ENCODE data around the gene TPPP2.

Gene TPPP2

DNA sequence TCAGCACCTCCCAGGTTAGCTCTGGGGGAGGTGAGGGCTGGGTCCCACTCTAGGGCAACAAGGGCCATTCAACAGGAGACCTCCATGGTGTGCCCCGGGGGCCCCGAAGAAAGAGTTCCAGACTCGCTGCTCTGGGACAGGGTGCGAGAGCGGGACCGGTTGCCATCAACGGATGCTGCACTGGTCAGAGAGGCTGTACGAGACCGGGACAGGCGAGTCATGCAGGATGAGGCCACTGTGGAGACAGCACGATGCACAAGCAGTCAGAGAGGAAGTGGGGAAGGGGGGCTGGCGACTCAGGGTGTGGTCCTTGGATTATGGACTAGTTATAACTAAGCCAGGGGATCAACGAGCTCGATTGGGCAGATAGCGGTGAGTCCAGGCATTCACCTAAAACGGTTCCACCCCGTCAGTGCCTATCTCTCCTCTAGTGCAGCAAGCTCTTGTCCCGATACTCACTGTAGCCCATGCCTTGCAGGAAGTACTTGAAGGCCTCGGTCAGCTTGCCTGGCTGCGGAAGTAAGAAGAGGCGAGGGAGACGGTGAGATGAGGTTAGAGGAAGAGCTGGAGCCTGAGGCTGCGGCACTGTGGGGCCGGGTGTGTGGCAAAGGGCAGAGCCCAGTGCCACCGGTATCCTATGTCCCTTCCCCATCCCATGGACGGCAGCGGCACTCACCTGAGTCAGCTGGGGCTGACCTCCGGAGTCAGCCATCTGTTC lies 12.3 kb upstream of the TPPP2 start:
- no peak for DNase-seq

DNA sequence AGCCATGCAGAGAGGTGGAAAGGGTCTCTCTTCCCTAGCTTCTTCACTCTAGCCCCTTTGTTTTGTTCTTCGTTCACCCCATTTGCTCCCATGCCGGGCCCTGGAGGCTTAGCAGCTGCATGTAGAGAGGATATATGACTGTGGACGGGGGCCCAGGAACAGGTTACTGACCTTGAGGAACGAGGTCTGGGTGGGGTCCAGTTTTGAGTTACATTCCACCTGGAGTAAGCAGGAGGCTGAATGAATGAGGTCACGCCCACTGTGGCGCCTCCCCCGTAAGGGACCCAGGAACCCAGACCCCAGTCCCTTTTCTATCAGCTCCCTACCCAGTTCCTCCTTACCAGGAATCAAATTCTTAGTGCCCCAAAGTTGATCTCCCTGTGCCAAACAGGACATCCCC lies 11.7 kb upstream of the TPPP2 start:
- no peak for DNase-seq

DNA sequence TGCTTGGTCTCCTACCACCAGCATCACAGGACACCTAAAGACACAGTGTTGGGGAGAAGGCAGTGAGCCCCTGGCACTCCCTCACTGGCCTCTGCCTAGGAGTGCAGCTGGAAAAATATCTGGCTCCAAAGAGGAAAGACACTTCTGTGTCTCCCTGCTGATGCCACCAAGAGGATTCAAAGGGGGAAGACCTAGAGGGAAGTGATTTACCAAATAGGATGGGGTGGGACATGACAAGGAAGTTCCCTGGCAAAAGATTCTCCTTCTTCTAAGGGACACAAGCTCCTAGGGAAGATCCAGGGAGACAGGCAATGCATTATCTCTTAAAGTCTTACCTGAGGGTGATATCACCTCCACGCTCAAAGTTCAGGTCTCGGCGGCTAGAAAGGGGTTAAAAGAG lies 11.2 kb upstream of the TPPP2 start:
- no peak for DNase-seq

DNA sequence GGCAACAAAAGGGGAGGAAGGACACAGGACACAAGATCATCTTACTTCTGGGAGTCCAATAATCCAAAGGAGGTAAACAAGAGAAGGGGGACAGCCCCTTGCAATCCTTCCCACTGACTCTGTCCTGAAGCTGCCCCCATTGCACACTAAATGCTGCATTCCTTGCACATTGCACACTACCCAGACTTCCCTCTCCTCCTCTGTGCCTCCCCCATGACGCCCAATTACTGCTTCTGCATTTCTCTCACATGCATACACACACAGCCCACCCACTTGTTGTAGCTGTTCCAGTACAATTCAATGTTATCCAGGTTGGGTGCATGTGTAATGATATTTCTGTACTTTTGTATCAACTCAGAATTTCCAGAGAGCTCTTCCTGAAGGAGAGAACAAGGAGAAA lies 10.7 kb upstream of the TPPP2 start:
- DNase-seq = no peak

GRCh38 chr14:21020977-21021545 lies 9.0 kb upstream of the TPPP2 start:
- no peak for DNase-seq

DNA sequence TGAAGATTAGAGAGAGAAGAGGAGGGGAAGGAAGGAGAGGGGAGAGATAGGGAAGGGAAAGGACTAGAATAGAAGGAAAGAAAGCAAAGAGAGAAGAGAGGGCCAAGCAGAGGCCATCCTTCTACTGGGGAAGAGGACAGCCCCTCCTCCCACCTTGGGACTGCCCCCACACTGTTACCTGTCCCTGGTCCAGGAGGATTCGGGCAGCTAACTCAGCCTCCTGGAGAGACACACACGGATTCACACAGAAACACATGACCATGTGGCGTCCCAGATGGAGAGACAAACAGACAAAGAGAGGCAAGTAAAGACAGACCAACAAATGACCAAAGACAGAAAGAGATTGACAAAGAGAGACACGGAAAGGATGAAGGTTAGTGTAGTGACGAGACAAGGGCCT lies 7.3 kb upstream of the TPPP2 start:
- DNase-seq = no peak

DNA sequence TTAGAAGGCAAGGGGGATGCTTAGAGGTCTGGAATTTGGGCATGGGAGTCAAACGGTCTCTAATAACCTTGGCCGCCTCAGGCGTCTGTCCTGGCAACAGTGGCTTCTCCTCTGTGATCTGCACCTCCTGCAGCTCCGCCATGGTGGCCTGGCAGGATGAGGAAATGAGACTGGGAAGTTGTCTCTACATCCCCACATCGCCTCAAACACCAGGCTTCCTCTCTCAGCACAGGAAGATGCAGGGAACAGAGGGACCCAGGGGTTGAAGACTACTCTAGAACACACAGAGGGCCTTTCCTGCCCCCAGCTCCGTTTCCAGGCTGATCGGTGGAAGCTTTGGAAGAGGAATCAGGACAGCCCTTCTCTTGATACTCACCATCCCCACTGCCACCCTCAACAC lies 6.8 kb upstream of the TPPP2 start:
- no peak for DNase-seq

GRCh38 chr14:21023817-21024584 lies 6.0 kb upstream of the TPPP2 start:
- DNase-seq = no peak

- DNase-seq = peak; percentile 87
Observed at GRCh38 chr14:21024585-21025370, 5.2 kb upstream of the TPPP2 start, which contains the start of gene NDRG2. TSS of gene NDRG2 (minus strand) at chr14:21025061. CDS start at chr14:21023315, 1,746 bp downstream.

- DNase-seq = peak; percentile 81
Observed at GRCh38 chr14:21025371-21026273, 4.4 kb upstream of the TPPP2 start.

DNA sequence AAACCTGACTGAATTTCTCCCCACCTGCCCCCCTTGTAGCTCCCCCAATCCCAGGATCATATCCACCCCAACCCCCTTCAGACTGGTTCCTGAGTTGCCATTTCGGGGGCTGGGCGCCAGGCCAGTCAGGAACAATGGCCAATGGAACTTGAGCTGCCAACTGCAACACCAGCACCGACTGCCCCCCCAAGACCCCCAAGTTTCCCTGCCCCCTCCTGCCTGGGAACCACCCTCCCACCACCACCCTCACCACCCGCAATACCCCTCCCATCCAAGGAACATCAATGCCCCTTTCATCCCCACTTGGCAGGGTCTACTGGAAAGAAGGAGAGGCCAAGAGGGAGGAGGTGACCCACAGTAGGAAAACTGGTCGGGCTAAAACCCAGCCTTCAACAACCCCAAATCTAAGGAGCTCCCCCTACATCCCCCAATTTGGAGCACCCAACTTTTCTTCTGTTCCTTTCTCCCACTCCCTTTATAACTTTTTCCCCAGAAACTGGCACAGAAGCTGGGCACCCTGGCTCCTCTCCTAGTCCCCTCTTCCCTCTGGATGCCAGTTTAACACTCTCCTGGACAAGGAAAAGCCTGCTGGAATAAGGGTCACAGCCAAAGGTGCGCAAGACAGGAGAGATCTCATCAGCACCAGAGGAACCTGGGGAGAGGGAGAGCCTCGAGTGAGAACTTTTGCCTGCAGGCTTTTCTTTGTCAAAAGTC lies 3.6 kb upstream of the TPPP2 start:
- DNase-seq = no peak

DNA sequence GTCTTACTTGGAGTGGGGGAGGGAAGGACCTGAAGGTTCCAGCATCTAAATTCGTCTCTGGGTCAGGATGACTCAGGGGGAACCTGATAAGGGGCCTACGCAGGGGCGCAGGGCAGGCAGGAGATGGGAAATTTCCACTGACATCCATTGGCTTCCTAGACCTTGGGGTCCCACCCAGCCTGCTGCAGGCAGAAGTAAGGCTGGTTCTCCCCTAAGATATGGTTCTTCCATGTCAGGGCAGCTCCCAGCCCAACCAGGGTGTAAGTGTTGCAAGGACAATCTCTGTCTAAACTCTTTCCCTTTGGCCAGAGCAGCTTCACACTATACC lies 3.1 kb upstream of the TPPP2 start:
- no peak for DNase-seq

- no peak for DNase-seq
Observed at GRCh38 chr14:21030531-21030930, 514 bp downstream of the TPPP2 start.

- no peak for DNase-seq
Observed at GRCh38 chr14:21032326-21033132, 2.5 kb downstream of the TPPP2 start.

DNA sequence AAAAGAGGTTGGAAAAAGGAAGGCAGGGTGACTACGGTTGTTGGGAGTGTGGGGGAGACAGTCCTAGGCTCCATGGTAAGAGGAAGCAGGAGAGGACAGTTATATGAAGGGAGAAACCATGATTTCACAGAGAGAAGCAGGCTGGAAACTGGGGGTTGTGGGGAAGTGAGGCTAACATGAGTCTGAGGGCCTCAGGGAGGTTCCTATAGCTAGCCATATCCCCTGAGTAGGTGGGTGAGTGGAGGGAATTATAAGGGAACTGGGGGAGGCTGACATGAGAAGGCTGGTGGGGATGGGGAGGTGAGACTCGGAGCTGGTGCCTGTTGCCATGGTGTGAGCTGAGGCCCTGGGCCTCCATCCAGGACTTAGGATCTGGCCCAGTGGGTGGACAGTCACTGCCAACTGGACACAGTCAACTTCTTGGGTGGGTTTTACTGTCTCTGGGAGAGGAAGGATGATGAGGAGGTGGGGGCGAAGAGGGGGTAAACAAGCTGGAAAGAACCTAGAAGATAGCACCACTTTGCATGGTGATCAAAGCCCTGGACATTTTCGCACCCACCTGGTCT lies 3.2 kb downstream of the TPPP2 start:
- DNase-seq = no peak

GRCh38 chr14:21034707-21035106 lies 4.7 kb downstream of the TPPP2 start, which contains the start of gene RNASE13:
TSS of gene RNASE13 (minus strand) at chr14:21034807. CDS start at chr14:21034288, 519 bp downstream.
- no peak for DNase-seq

GRCh38 chr14:21036751-21037150 lies 6.7 kb downstream of the TPPP2 start:
- no peak for DNase-seq

- DNase-seq = no peak
Observed at GRCh38 chr14:21037156-21037555, 7.1 kb downstream of the TPPP2 start.

GRCh38 chr14:21038441-21039422 lies 8.7 kb downstream of the TPPP2 start:
- DNase-seq = peak; percentile 58
